ENCODE measurements around the gene SH3PXD2B.

The SH3PXD2B gene

DNA sequence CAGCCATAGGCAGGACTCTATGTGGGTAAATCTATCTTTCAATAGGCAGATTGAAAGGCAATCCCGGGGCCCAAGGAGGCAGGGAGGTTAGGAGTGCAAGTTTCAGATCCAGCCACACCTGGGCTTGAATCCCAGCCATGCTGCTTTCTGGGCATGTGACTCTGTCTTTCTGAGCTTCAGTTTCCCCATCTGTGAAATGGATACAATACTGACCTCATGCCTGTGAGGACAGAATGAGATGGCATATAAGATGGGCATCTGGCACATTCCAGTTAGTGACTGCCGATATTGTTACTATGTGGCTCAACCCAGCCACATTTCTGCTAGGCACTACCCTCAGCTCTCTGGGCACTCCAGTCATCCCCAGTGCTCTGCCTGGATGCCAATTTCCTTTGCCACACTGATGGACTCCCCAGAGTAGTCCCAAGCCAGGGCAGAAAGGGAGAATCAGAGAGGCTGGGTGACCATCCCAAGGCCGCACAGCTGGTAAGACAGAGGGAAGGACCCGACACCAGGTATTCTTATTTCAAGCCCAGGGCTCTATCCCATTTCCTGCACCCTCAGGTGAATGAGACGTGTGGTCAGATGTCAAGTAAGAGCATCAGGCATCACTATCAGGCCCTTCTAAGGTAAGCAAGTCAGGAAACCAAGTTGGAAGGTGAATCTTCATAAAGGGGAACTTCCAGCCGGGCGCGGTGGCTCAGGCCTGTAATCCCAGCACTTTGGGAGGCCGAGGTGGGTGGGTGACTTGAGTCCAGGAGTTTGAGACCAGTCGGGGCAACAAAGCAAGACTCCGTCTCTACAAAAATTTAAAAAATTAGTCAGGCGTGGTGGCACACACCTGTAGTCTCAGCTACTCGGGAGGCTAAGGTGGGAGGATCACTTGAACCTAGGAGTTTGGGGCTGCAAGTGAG lies 38.7 kb downstream of the SH3PXD2B start:
- TF ChIP-seq, protein P1, sequence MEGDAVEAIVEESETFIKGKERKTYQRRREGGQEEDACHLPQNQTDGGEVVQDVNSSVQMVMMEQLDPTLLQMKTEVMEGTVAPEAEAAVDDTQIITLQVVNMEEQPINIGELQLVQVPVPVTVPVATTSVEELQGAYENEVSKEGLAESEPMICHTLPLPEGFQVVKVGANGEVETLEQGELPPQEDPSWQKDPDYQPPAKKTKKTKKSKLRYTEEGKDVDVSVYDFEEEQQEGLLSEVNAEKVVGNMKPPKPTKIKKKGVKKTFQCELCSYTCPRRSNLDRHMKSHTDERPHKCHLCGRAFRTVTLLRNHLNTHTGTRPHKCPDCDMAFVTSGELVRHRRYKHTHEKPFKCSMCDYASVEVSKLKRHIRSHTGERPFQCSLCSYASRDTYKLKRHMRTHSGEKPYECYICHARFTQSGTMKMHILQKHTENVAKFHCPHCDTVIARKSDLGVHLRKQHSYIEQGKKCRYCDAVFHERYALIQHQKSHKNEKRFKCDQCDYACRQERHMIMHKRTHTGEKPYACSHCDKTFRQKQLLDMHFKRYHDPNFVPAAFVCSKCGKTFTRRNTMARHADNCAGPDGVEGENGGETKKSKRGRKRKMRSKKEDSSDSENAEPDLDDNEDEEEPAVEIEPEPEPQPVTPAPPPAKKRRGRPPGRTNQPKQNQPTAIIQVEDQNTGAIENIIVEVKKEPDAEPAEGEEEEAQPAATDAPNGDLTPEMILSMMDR (IDR thresholded peaks at IDR 0.05; ENCODE audit: control insufficient read depth, insufficient read depth, low read depth, low read length, missing control alignments) = no peak
- DNase-seq (ENCODE audit: low read depth) = no peak
- H3K4me3 ChIP-seq (ENCODE audit: control insufficient read depth, low read depth, low read length) = no peak overlapping the region

- DNase-seq (ENCODE audit: low read depth) = no peak
- TF ChIP-seq, protein P1 (IDR thresholded peaks at IDR 0.05; ENCODE audit: control insufficient read depth, insufficient read depth, low read depth, low read length, missing control alignments) = no peak
- no peak overlapping the region for H3K4me3 ChIP-seq (ENCODE audit: control insufficient read depth, low read depth, low read length)
Observed at GRCh38 chr5:172414531-172415361, 39.6 kb downstream of the SH3PXD2B start.

DNA sequence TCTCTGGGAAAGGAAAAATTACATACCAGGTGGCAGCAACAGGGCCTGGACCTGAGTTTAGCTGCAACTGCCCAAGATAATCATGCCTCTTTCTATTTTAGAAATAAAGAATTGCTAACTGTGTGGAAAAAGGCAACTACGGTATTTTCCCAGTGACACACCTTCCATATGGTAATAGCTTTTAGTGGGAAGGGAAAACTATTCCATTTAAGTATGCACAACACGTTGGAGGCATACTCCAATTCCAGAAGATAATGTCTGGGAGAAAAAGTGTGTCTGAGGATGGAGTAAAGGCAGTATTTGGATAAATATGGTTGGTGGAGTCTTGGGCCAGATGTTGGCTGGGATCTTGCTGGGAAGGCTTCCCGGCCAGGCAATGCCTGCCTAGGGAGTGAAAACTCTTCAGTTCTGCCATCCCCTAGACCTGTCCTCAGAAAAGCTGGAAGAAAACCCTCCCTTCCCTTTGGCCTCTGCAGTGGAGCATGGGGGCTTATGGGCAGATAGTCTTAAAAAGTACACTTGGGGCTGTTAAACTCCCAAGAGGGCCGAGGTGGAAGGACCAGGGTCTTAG lies 40.6 kb downstream of the SH3PXD2B start:
- TF ChIP-seq, protein P1 (IDR thresholded peaks at IDR 0.05; ENCODE audit: control insufficient read depth, insufficient read depth, low read depth, low read length, missing control alignments) = no peak
- DNase-seq (ENCODE audit: low read depth) = no peak
- no peak overlapping the region for H3K4me3 ChIP-seq (ENCODE audit: control insufficient read depth, low read depth, low read length)

- DNase-seq (ENCODE audit: low read depth) = peak; percentile 96
- TF ChIP-seq, protein P1 (IDR thresholded peaks at IDR 0.05; ENCODE audit: control insufficient read depth, insufficient read depth, low read depth, low read length, missing control alignments) = no peak
- H3K4me3 ChIP-seq (ENCODE audit: control insufficient read depth, low read depth, low read length) = no peak overlapping the region; the same call in 1 of the 2 replicates
Observed at GRCh38 chr5:172412724-172413286, 41.5 kb downstream of the SH3PXD2B start.

GRCh38 chr5:172411484-172412072 lies 42.7 kb downstream of the SH3PXD2B start:
- TF ChIP-seq, protein P1 (IDR thresholded peaks at IDR 0.05; ENCODE audit: control insufficient read depth, insufficient read depth, low read depth, low read length, missing control alignments) = no peak
- no peak overlapping the region for H3K4me3 ChIP-seq (ENCODE audit: control insufficient read depth, low read depth, low read length)
- DNase-seq (ENCODE audit: low read depth) = no peak
